Measurements from ENCODE around the gene PKIG.

Gene PKIG

DNA sequence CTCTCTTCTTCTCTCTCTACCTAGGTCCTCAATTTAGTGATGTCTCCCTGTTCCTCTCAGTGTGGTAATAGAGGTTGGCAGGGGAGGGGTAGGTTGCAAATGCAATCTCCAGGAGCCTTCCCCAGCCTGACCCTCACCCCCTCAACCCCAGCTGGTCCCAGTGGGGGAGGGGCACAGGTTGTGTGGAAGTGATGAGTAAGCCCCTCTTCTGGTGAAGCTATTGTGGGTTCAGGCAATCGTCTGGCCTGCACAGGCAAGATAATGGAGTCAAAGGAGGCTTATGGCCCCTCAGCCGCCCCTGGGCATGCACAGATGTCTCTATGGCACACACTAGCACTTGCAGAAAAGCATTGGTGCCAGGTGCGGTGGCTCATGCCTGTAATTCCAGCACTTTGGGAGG, 79.9 kb downstream of the PKIG start:
- no peak for DNase-seq (ENCODE audit: low read depth)

DNA sequence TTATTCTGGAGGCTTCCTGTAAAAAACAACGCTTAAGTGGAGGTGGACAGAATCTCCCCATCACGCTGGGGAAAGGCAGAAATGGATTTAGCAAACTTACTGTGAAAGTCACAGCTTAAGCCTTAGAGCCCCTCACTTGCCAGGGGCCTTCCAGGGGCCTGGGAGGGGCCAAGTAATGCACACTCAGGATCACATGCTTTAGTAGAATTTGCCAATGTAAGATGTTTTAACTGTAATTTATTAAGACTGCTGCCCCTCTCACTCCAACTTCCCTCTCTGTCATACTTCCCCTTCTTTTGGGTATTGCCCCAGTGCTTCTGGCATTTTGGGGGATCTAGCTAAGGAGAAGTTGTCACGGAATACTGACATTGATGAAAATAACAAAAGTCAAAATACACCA, 81.8 kb downstream of the PKIG start:
- no peak for DNase-seq (ENCODE audit: low read depth)

DNA sequence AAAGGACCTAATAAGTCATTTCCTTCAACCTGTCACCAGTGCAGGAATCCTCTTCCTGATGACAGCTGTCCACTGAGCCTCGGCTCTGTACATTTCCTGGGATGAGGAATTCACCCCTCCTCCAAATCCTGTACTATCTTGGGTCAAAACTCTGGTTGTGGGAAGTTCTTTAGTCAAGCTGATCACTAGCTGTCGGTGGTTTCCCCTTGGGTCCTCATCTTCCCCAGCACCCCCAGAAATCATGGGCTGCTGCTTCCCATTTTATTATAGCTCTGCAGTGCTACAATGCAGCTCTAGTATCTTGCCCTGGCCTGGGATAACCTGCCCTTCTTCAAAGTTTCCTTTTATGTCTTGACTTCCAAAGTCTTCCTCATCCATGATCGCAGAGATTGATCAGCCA, 83.7 kb downstream of the PKIG start:
- no peak for DNase-seq (ENCODE audit: low read depth)
